Loucy (cell line): ENCODE measurements around the gene SLC25A10.

ENCODE experiments used
- CTCF ChIP-seq: fragments of 200-600 bp; sonication (generic); conservative IDR thresholded peaks from 2 replicates; pipeline ENCODE4 v1.5.1; 2014; ENCODE audit warnings: mild to moderate bottlenecking, antibody characterized with exemption, low read length
- EZH2phosphoT487 ChIP-seq: fragments of 200-600 bp; IDR thresholded peaks from 2 replicates; pipeline ENCODE4 v1.6.1; 2018; ENCODE audit warnings: antibody characterized with exemption, mild to moderate bottlenecking, moderate library complexity, borderline replicate concordance

- no peak for TF ChIP-seq EZH2phosphoT487
- TF ChIP-seq CTCF, result no peak
Measured at GRCh38 chr17:81691608-81692007, 20.5 kb upstream of the SLC25A10 start.
